Esophagus squamous epithelium (tissue), 4 donors: ENCODE results near the gene ELP4.

ENCODE experiments used
- CTCF ChIP-seq, 6 experiments: fragments of 450-650 bp in 4 of 6; fragments of 200-600 bp in 2 of 6; sonication (generic) in 2 of 6; IDR thresholded peaks; one replicate each; pipeline ENCODE4 v1.5.1; 2016 to 2019; ENCODE audit warnings: antibody characterized with exemption in 6 of 6, mild to moderate bottlenecking in 4 of 6, moderate library complexity in 4 of 6
- POLR2A ChIP-seq, 4 donors: fragments of 450-650 bp; IDR thresholded peaks; one replicate each; pipeline ENCODE4 v1.6.1; 2017; ENCODE audit warnings: antibody characterized with exemption in 4 of 4, mild to moderate bottlenecking in 4 of 4, moderate library complexity in 3 of 4

GRCh38 chr11:31619980-31620379 is 110.4 kb downstream of the ELP4 start:
- TF ChIP-seq CTCF (IDR thresholded peaks at IDR 0.05) (no peak), POLR2A (IDR thresholded peaks at IDR 0.05) (no peak)
